ENCODE measurements around the gene GRIFIN.

Gene GRIFIN

GRCh38 chr7:2507917-2508306 lies 31.7 kb upstream of the GRIFIN start:
- DNase-seq (ENCODE audit: low spot score) = no peak
- Histone ChIP-seq H3K4me3 (no peak overlapping the region), H3K27ac (peak overlapping the region in 1 of 2 donors; percentile 51)
- TF ChIP-seq, protein P1, sequence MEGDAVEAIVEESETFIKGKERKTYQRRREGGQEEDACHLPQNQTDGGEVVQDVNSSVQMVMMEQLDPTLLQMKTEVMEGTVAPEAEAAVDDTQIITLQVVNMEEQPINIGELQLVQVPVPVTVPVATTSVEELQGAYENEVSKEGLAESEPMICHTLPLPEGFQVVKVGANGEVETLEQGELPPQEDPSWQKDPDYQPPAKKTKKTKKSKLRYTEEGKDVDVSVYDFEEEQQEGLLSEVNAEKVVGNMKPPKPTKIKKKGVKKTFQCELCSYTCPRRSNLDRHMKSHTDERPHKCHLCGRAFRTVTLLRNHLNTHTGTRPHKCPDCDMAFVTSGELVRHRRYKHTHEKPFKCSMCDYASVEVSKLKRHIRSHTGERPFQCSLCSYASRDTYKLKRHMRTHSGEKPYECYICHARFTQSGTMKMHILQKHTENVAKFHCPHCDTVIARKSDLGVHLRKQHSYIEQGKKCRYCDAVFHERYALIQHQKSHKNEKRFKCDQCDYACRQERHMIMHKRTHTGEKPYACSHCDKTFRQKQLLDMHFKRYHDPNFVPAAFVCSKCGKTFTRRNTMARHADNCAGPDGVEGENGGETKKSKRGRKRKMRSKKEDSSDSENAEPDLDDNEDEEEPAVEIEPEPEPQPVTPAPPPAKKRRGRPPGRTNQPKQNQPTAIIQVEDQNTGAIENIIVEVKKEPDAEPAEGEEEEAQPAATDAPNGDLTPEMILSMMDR (IDR thresholded peaks at IDR 0.05) = no peak

DNA sequence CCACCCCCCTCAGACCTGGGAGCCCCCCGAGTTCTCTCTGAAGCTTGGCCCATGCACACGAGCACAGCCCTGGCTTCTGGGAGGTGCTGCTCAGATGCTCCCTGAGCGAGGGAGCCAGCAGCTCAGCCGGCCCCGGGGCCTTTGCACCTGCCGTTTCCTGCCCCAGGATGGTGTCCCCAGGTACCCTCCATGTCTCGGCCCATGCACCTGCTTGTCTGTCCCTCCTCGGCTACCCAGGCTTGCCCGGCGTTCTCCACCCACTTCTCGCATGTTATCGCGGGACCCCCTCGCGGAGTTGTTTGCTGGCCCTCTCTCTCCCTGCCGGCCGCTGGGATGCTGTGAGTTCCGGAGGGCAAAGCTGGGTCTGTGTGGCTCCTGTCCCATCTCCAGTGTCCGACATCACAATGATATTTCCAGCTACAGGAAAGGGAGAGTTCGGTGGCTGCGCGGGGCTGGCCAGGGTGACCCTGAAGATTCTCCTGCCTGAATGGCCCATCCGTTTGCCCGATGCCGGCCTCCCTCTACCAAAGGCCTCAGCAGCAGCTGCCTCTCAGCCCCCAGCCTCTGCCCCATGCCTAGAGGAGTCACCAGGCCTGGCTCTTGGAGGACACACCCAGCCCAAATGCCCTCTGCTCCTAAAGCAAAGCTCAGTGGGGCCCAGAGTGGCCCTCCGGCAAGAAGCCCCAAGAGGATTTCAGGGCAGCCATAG lies 31.2 kb upstream of the GRIFIN start:
- Histone ChIP-seq H3K4me3 (no peak overlapping the region), H3K27ac (peak overlapping the region in 1 of 2 donors; percentile 51)
- DNase-seq (ENCODE audit: low spot score) = no peak
- TF ChIP-seq, protein P1 (IDR thresholded peaks at IDR 0.05) = no peak

GRCh38 chr7:2505401-2505800 lies 29.2 kb upstream of the GRIFIN start:
- Histone ChIP-seq H3K27ac (no peak overlapping the region), H3K4me3 (no peak overlapping the region)
- TF ChIP-seq, protein P1 (IDR thresholded peaks at IDR 0.05) = no peak
- no peak for DNase-seq (ENCODE audit: low spot score)

DNA sequence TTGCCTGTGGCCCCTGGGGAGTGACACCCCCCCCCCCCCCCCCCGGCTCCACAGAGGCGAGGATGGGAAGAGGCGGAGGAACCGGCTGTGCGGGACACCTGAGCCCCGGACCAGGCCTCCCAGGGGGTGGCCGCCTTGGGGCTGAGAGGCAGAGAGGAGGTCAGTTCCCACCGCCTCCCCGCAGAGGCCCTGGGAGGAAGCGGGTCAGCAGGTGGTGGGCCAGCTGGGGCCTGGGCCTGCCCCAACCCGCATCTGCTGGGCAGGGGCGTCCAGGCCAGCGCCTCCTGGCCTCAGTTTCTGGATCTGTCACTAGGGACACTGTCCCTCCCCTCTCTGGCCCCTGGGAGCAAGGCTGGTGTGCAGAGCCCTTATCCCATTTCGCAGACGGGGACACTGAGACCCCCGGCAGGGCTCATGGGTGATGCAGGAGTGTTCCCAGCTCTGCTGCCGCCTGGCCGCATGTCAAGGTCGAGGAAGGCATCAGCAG lies 28.7 kb upstream of the GRIFIN start:
- Histone ChIP-seq H3K4me3 (no peak overlapping the region), H3K27ac (no peak overlapping the region)
- TF ChIP-seq, protein P1 (IDR thresholded peaks at IDR 0.05) = no peak
- DNase-seq (ENCODE audit: low spot score) = no peak

DNA sequence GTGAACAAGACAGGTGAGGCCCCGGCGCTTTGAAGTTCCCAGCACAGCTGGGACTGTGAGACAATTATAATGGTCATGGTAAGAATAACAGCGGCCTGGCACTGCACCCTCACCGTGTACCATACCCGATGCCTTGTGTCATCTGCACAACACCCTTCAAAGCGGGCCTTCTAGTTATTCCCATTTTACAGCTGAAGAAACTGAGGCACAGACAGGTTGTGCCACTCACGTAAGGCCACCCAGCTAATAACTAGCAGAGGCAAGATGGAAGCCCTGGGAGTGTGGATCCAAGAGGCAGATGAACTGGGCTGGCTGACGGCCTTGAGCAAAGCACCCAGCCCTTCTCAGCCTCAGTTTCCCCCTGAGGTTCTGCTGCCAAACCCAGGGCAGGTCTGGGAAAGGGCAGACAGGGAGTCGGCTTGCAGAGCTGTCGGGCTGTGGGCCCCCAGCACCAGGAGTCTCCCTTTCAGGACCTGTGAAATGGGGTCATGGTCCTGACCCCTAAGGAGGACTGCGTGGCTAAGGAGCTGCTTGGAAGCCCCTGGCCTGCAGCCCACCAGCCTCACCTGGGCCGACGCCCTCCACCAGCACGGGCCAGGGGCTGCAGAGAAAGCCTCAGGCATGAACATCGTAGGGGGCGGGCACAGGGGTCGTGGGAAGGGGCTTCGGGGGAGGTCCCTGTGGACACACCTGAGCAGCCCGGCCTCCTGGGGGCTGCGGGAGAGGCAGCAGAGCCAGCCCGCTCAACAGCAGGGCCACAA lies 28.1 kb upstream of the GRIFIN start:
- DNase-seq (ENCODE audit: low spot score) = no peak
- Histone ChIP-seq H3K27ac (no peak overlapping the region), H3K4me3 (no peak overlapping the region)
- TF ChIP-seq, protein P1 (IDR thresholded peaks at IDR 0.05) = no peak

DNA sequence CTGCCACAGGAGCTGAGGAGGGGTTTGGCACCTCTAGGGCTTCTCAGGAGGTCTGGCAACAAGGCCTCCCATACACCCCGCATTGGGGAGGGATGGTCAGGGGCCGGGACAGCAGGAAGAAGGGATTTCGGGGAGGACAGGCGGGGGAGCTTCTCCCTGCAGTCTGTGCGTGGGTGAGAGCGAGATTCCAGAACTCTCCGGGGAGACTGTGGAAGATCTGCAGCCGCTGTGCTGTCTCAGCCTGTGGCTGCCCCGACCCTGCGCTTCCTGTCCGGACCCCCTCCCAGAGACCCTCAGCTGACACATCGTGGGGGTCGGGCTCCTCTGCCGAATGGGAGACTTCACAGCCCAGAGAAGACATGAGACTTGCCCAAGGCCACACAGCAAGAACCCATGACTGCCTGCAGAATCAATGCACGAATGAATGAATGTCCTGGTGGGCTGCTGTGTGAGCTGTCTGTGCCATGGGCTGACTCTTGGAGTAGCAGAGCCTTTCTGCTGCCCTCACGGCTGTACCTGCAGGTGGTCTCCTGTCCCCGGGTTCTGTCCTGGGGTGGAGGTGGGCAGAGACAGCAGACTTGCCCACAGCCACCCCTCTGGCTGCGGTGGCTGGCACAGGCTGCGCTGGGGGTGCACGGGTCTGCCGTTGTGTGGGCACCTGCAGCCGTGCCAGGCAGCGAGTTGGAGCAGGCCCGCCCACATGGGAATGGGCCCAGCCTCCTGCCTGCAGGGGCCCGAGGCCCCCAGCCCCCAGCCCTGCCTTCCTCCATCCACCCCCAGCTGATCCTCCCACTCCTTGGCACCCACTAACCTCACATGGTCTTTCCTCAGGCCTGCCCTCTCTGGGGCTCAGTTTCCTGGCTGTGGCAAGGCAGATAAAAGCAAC lies 27.1 kb upstream of the GRIFIN start:
- TF ChIP-seq, protein P1 (IDR thresholded peaks at IDR 0.05) = no peak
- H3K27ac ChIP-seq = no peak overlapping the region
- DNase-seq (ENCODE audit: low spot score) = no peak
- no peak overlapping the region for H3K4me3 ChIP-seq

All from coronary artery (tissue), 2 donors.